ENCODE data around the gene C10orf67. TPM values are rescaled to one million over a fixed set of nuclear protein-coding genes. Genes with fewer than 3 reads are reported as not detected.

The C10orf67 gene
- total and polyA plus RNA-seq, 2 of the 8 experiments (the other 6 are each of a cell fraction or from before 2014, with no cell fraction given): 0.05 to 0.11 TPM

- H3K79me1 ChIP-seq (ENCODE audit: low read depth, low read length): no peaks in the 10 kb centered on the region
- H3K56ac ChIP-seq (replicated peaks; ENCODE audit: insufficient read length, low read depth, low read length): no peak overlapping the region
- H3K18ac ChIP-seq (ENCODE audit: extremely low read depth, low read length): no peak overlapping the region
- H3K23ac ChIP-seq (ENCODE audit: insufficient read length): no peak overlapping the region
- H4K8ac ChIP-seq (ENCODE audit: extremely low read depth, insufficient read depth, low read length): no peak overlapping the region
- H4K20me1 ChIP-seq (replicated peaks in 1 of 2; ENCODE audit: control insufficient read depth in 1 of 2, insufficient read depth in 2 of 2, low read length in 2 of 2): no peaks in the 10 kb centered on the region
- H3K79me2 ChIP-seq (ENCODE audit: control insufficient read depth in 1 of 2, insufficient read depth in 2 of 2, low read length in 2 of 2): no peaks in the 10 kb centered on the region
- CTCF ChIA-PET (ENCODE audit: partially characterized antibody): interaction anchor here (0.6 to 1.5 kb wide), 2 partner anchors 117 to 1172 kb away, joined by 4 read pairs; no protein-coding TSS in a partner anchor
- no peak overlapping the region for H2BK12ac ChIP-seq (ENCODE audit: low read depth, low read length)
- H3K23me2 ChIP-seq (ENCODE audit: low read depth, low read length): no peaks in the 10 kb centered on the region
- H3K4me2 ChIP-seq (ENCODE audit: insufficient read depth in 1 of 2, low read depth in 2 of 2, low read length in 2 of 2): no peak overlapping the region
- no peak overlapping the region for H2BK5ac ChIP-seq (ENCODE audit: low read depth, low read length)
- peaks cover 2 to 7% (median 5%) of the 10 kb centered on the region in 4 experiments; a peak in 5 of 7 replicates for H3K4me1 ChIP-seq (replicated peaks in 1 of 4; ENCODE audit: control insufficient read depth in 3 of 4, insufficient read depth in 4 of 4, low read length in 3 of 4)
- POLR2A ChIA-PET (ENCODE audit: partially characterized antibody): no interaction called here
- no peak overlapping the region for H2AK5ac ChIP-seq (ENCODE audit: low read depth, low read length)
- no peak overlapping the region for H2BK15ac ChIP-seq (ENCODE audit: low read length)
- H4K5ac ChIP-seq (ENCODE audit: insufficient read length, low read depth, low read length): no peak overlapping the region
- DNase-seq (ENCODE audit: low read depth in 1 of 2, low spot score in 2 of 2): no peak
- FAIRE-seq: no peak
- 64% methylated on average over 2 of the region's 2 CpGs; no CpG with 5 or more reads in 1 of the 2 experiments for WGBS, 2 experiments (ENCODE audit: extremely low coverage in 1 of 2, insufficient coverage in 1 of 2, insufficient read length in 1 of 2, insufficient replicate concordance in 2 of 2, low coverage in 1 of 2, low lambda C conversion rate in 2 of 2, missing lambda C conversion rate in 1 of 2)
- no peaks in the 10 kb centered on the region for H3K27me3 ChIP-seq (replicated peaks in 1 of 4; ENCODE audit: control insufficient read depth in 3 of 4, extremely low read depth in 1 of 4, insufficient read depth in 3 of 4, low read length in 3 of 4)
- no peak overlapping the region for H2AFZ ChIP-seq (ENCODE audit: low read length)
- H4K91ac ChIP-seq (replicated peaks; ENCODE audit: insufficient read length, low read length): no peak overlapping the region
- peaks cover 8 to 10% of the 10 kb centered on the region in 2 experiments; a peak in 3 of 4 replicates for H3K9me3 ChIP-seq (ENCODE audit: insufficient read depth in 2 of 2, low read depth in 1 of 2, low read length in 1 of 2)
- no peak for TF ChIP-seq POU5F1 (IDR thresholded peaks at IDR 0.05; ENCODE audit: low read depth, low read length)
- no peak for TF ChIP-seq SP4 (IDR thresholded peaks at IDR 0.05; ENCODE audit: low read length)
- no peak for TF ChIP-seq FOSL1 (IDR thresholded peaks at IDR 0.05; ENCODE audit: insufficient read depth, low read depth, low read length)
- no peak for TF ChIP-seq SIRT6 (IDR thresholded peaks at IDR 0.05; ENCODE audit: low read length)
- TF ChIP-seq SP2 (IDR thresholded peaks at IDR 0.05; ENCODE audit: low read length): no peak
- TF ChIP-seq POLR2AphosphoS5 (IDR thresholded peaks at IDR 0.05; ENCODE audit: low read depth, low read length): no peak
- no peak for TF ChIP-seq ASH2L (IDR thresholded peaks at IDR 0.05; ENCODE audit: low read length)
- H2BK20ac ChIP-seq (ENCODE audit: low read length): no peak overlapping the region
- no peak overlapping the region for H3K14ac ChIP-seq (ENCODE audit: insufficient read length)
- no peak overlapping the region for H2BK120ac ChIP-seq (replicated peaks; ENCODE audit: low read depth, low read length)
- no peaks in the 10 kb centered on the region for H3K36me3 ChIP-seq (ENCODE audit: control insufficient read depth in 2 of 4, insufficient read depth in 4 of 4, low read length in 3 of 4)
- no peak overlapping the region for H3K4me3 ChIP-seq (ENCODE audit: extremely low read depth in 1 of 4, insufficient read depth in 2 of 4, low read depth in 3 of 4, low read length in 4 of 4)
- H3K4ac ChIP-seq (replicated peaks; ENCODE audit: insufficient read length, low read depth, low read length): no peak overlapping the region
- H3K9ac ChIP-seq (replicated peaks in 1 of 4; ENCODE audit: extremely low read depth in 1 of 4, low read depth in 3 of 4, low read length in 3 of 4): no peak overlapping the region
- H3K27ac ChIP-seq (ENCODE audit: low read depth, low read length): no peak overlapping the region
Observed at GRCh38 chr10:23275355-23275754, 69.2 kb downstream of the C10orf67 start.

Data from H1 (cell line).